HEK293 (cell line): Measurements from ENCODE around the gene SH3GLB1.

ENCODE experiments used
- CTCF ChIA-PET: fragments of 350-600 bp; formaldehyde crosslinking; extraction: SDS; loops from one replicate; lab custom pipeline; 2021; ENCODE audit warnings: antibody characterized with exemption; lab: Yijun Ruan, JAX
- POLR2A ChIA-PET: fragments of 300-600 bp; formaldehyde crosslinking; extraction: SDS; loops from one replicate; lab custom pipeline; 2020; ENCODE audit warnings: antibody characterized with exemption, inconsistent platforms; lab: Yijun Ruan, JAX
- H3K27ac ChIP-seq: fragments of 200-500 bp; sonication (Bioruptor generic); 2 replicates; pipeline ENCODE4 v1.5.1; 2014; ENCODE audit warnings: low read depth, low read length, control low read depth, inconsistent platforms; ENCODE audit errors: extremely low read depth
- H3K36me3 ChIP-seq, 2 experiments: fragments of 200-500 bp in 1 of 2; sonication (Bioruptor generic) in 1 of 2; 1 replicate in 1 of 2; 2 replicates in 1 of 2; pipeline ENCODE4 v1.5.1; 2014 to 2017; ENCODE audit warnings: inconsistent platforms in 2 of 2, low read length in 2 of 2; ENCODE audit not compliant: control insufficient read depth in 2 of 2, insufficient read depth in 1 of 2
- H3K4me1 ChIP-seq: fragments of 200-500 bp; sonication (Bioruptor generic); 2 replicates; pipeline ENCODE4 v1.5.1; 2014; ENCODE audit warnings: mild to moderate bottlenecking, low read length, inconsistent platforms; ENCODE audit not compliant: control insufficient read depth, insufficient read depth
- H3K4me3 ChIP-seq: 2 replicates; pipeline ENCODE4 v1.5.1; 2011; ENCODE audit warnings: low read depth, mild to moderate bottlenecking, control low read depth, low read length, moderate library complexity
- H3K9me3 ChIP-seq: fragments of 200-500 bp; sonication (Bioruptor generic); 2 replicates; pipeline ENCODE4 v1.5.1; 2014; ENCODE audit warnings: low read depth, low read length, inconsistent platforms; ENCODE audit not compliant: control insufficient read depth, insufficient read depth
- BCL11A ChIP-seq: fragments of 450-650 bp; formaldehyde crosslinking; IDR thresholded peaks from 2 replicates; pipeline ENCODE4 v1.5.1; 2016; ENCODE audit warnings: low read depth, missing biosample characterization, missing genetic modification characterization
- GFI1B ChIP-seq: fragments of 450-650 bp; formaldehyde crosslinking; IDR thresholded peaks from 2 replicates; pipeline ENCODE4 v1.5.1; 2016; ENCODE audit warnings: missing biosample characterization, missing genetic modification characterization
- GLIS1 ChIP-seq: fragments of 450-650 bp; formaldehyde crosslinking; IDR thresholded peaks from 2 replicates; pipeline ENCODE4 v1.5.1; 2016; ENCODE audit warnings: missing biosample characterization, missing genetic modification characterization
- MYNN ChIP-seq: fragments of 450-650 bp; formaldehyde crosslinking; IDR thresholded peaks from 2 replicates; pipeline ENCODE4 v1.5.1; 2016; ENCODE audit warnings: missing biosample characterization, missing genetic modification characterization, borderline replicate concordance
- PRDM1 ChIP-seq: fragments of 450-650 bp; formaldehyde crosslinking; IDR thresholded peaks from 2 replicates; pipeline ENCODE4; 2016; ENCODE audit warnings: missing biosample characterization, missing genetic modification characterization
- REST ChIP-seq: fragments of 450-650 bp; formaldehyde crosslinking; IDR thresholded peaks from 2 replicates; pipeline ENCODE4 v1.5.1; 2016; ENCODE audit warnings: missing biosample characterization, missing genetic modification characterization
- ZBTB20 ChIP-seq: fragments of 450-650 bp; formaldehyde crosslinking; IDR thresholded peaks from 2 replicates; pipeline ENCODE4 v1.5.1; 2016; ENCODE audit warnings: missing biosample characterization, missing genetic modification characterization
- ZBTB49 ChIP-seq: fragments of 450-650 bp; formaldehyde crosslinking; IDR thresholded peaks from 2 replicates; pipeline ENCODE4 v1.5.1; 2016; ENCODE audit warnings: missing biosample characterization, missing genetic modification characterization, low read depth
- ZNF121 ChIP-seq: fragments of 450-650 bp; formaldehyde crosslinking; IDR thresholded peaks from 2 replicates; pipeline ENCODE4 v1.5.1; 2016; ENCODE audit warnings: missing biosample characterization, missing genetic modification characterization
- ZNF169 ChIP-seq: fragments of 450-650 bp; formaldehyde crosslinking; IDR thresholded peaks from 2 replicates; pipeline ENCODE4 v1.5.1; 2016; ENCODE audit warnings: missing biosample characterization, missing genetic modification characterization
- ZNF292 ChIP-seq: fragments of 450-650 bp; formaldehyde crosslinking; IDR thresholded peaks from 2 replicates; pipeline ENCODE4 v1.5.1; 2016; ENCODE audit warnings: low read depth, missing biosample characterization, missing genetic modification characterization, borderline replicate concordance
- ZNF366 ChIP-seq: fragments of 450-650 bp; formaldehyde crosslinking; conservative IDR thresholded peaks from 2 replicates; pipeline ENCODE4 v1.5.1; 2016; ENCODE audit warnings: missing biosample characterization, missing genetic modification characterization
- ZNF37A ChIP-seq: fragments of 450-650 bp; IDR thresholded peaks from 2 replicates; pipeline ENCODE4 v1.5.1; 2018; ENCODE audit warnings: missing biosample characterization, missing genetic modification characterization
- ZNF449 ChIP-seq: fragments of 450-650 bp; formaldehyde crosslinking; IDR thresholded peaks from 2 replicates; pipeline ENCODE4 v1.5.1; 2017; ENCODE audit warnings: missing biosample characterization, mild to moderate bottlenecking, missing genetic modification characterization, moderate library complexity
- ZNF473 ChIP-seq: fragments of 450-650 bp; formaldehyde crosslinking; IDR thresholded peaks from 2 replicates; pipeline ENCODE4 v1.5.1; 2017; ENCODE audit warnings: missing biosample characterization, missing genetic modification characterization
- ZNF48 ChIP-seq: fragments of 450-650 bp; formaldehyde crosslinking; IDR thresholded peaks from 2 replicates; pipeline ENCODE4 v1.5.1; 2016; ENCODE audit warnings: missing biosample characterization, missing genetic modification characterization
- ZNF501 ChIP-seq: fragments of 450-650 bp; formaldehyde crosslinking; IDR thresholded peaks from 2 replicates; pipeline ENCODE4 v1.5.1; 2016; ENCODE audit warnings: missing biosample characterization, missing genetic modification characterization
- ZNF514 ChIP-seq: fragments of 450-650 bp; formaldehyde crosslinking; IDR thresholded peaks from 2 replicates; pipeline ENCODE4 v1.5.1; 2016; ENCODE audit warnings: missing biosample characterization, missing genetic modification characterization
- ZNF530 ChIP-seq: fragments of 450-650 bp; formaldehyde crosslinking; IDR thresholded peaks from 2 replicates; pipeline ENCODE4 v1.5.1; 2016; ENCODE audit warnings: low read depth, missing biosample characterization, missing genetic modification characterization
- ZNF555 ChIP-seq: fragments of 450-650 bp; formaldehyde crosslinking; conservative IDR thresholded peaks from 2 replicates; pipeline ENCODE4 v1.5.1; 2017; ENCODE audit warnings: missing biosample characterization, mild to moderate bottlenecking, missing genetic modification characterization, inconsistent platforms
- ZNF585B ChIP-seq: fragments of 450-650 bp; formaldehyde crosslinking; IDR thresholded peaks from 2 replicates; pipeline ENCODE4 v1.5.1; 2016; ENCODE audit warnings: missing biosample characterization, missing genetic modification characterization
- ZNF621 ChIP-seq: fragments of 450-650 bp; formaldehyde crosslinking; IDR thresholded peaks from 2 replicates; pipeline ENCODE4 v1.5.1; 2017; ENCODE audit warnings: missing biosample characterization, missing genetic modification characterization
- ZXDB ChIP-seq: fragments of 450-650 bp; formaldehyde crosslinking; IDR thresholded peaks from 2 replicates; pipeline ENCODE4 v1.5.1; 2016; ENCODE audit warnings: missing biosample characterization, missing genetic modification characterization

Gene SH3GLB1

GRCh38 chr1:86705665-86705985, 1.2 kb downstream of the SH3GLB1 start (continued):
- TF ChIP-seq PRDM1 (no peak), ZNF501 (tag by site-specific recombination) (no peak), GFI1B (tag by site-specific recombination) (no peak), ZNF366 (tag by site-specific recombination) (no peak), ZNF555 (tag by site-specific recombination) (no peak), ZNF169 (tag by site-specific recombination) (no peak), GLIS1 (tag by site-specific recombination) (no peak), ZNF473 (tag by site-specific recombination) (no peak), ZNF621 (tag by site-specific recombination) (no peak), ZBTB49 (no peak), ZNF48 (tag by site-specific recombination) (no peak), BCL11A (tag by site-specific recombination) (no peak)

- ChIA-PET CTCF (interaction anchor here (0.6 to 2.6 kb wide), 7 partner anchors 8 to 319 kb away, joined by 3 to 22 read pairs (median 4); no protein-coding TSS in a partner anchor), POLR2A (interaction anchor here (1.6 to 3.9 kb wide), 2 partner anchors 10 to 208 kb away, joined by 4 to 34 read pairs; partner anchors contain the start of genes HS2ST1 and SELENOF)
- no peak for TF ChIP-seq ZNF585B (tag by site-specific recombination)
- TF ChIP-seq MYNN (tag by site-specific recombination), result no peak
- TF ChIP-seq ZNF121 (tag by site-specific recombination), result no peak
- TF ChIP-seq ZBTB20, result no peak
- TF ChIP-seq ZNF530 (tag by site-specific recombination), result no peak
- TF ChIP-seq ZNF449 (tag by site-specific recombination), result no peak
- TF ChIP-seq ZXDB (tag by site-specific recombination), result no peak
- TF ChIP-seq ZNF37A (tag by site-specific recombination), result no peak
- TF ChIP-seq REST (tag by site-specific recombination), result no peak
- TF ChIP-seq ZNF292 (tag by site-specific recombination), result no peak
- no peak for TF ChIP-seq ZNF514 (tag by site-specific recombination)
- no peaks in the 10 kb centered on the region for H3K9me3 ChIP-seq
- H3K27ac ChIP-seq, result peak overlapping the region; percentile 98; the same call in 1 of the 2 replicates
- H3K36me3 ChIP-seq, result no peaks in the 10 kb centered on the region
- peaks cover 4% of the 10 kb centered on the region; the same call in 1 of the 2 replicates for H3K4me1 ChIP-seq
- H3K4me3 ChIP-seq, result peak overlapping the region; percentile 91
Observed at GRCh38 chr1:86706018-86706635, 1.8 kb downstream of the SH3GLB1 start.
